Activated CD8-positive, alpha-beta memory T cell treated with anti-CD3 and anti-CD28 coated beads, Interleukin-2, amount 10 ng/mL, durations not matched to agents 7 days and 5 days (primary cell): ENCODE measurements around the gene EGLN3. TPM values are rescaled to one million over a fixed set of nuclear protein-coding genes. Genes with fewer than 3 reads are reported as not detected.

ENCODE experiments used
- ATAC-seq: fragments of 150-1000 bp; cut with Tn5 transposase; one replicate; pipeline ENCODE4 v1.10.0; 2021; ENCODE audit warnings: moderate library complexity
- CTCF ChIA-PET: fragments of 350-600 bp; sonication (Branson Sonifier 250); formaldehyde crosslinking; loops from one replicate; lab custom pipeline; 2021; ENCODE audit warnings: antibody characterized with exemption; lab: Charles Lee
- DNase-seq: peaks from one replicate; pipeline ENCODE4 v3.0.0-alpha.2; 2020
- H3K27ac Mint-ChIP-seq: one replicate; pipeline ENCODE4 v1.8.0; 2021; ENCODE audit warnings: mild to moderate bottlenecking, mixed read lengths
- H3K27me3 Mint-ChIP-seq: one replicate; pipeline ENCODE4 v1.8.0; 2021; ENCODE audit warnings: mixed read lengths
- H3K36me3 Mint-ChIP-seq: one replicate; pipeline ENCODE4 v1.8.0; 2021; ENCODE audit warnings: mild to moderate bottlenecking, mixed read lengths
- H3K4me1 Mint-ChIP-seq: one replicate; pipeline ENCODE4 v1.8.0; 2021; ENCODE audit warnings: mixed read lengths
- H3K4me3 Mint-ChIP-seq: one replicate; pipeline ENCODE4 v1.8.0; 2021; ENCODE audit warnings: mild to moderate bottlenecking, moderate library complexity, mixed read lengths
- H3K9me3 Mint-ChIP-seq: one replicate; pipeline ENCODE4 v1.8.0; 2022; ENCODE audit warnings: low read depth, mixed read lengths
- total RNA-seq, 2 experiments: library from RNA; stranded (reverse); gene quantifications; one replicate each; pipeline ENCODE4 v1.2.3, GENCODE V29; 2021

EGLN3 gene
- total RNA-seq, 2 experiments from 2014 or later: 4.3 to 5.0 TPM

DNA sequence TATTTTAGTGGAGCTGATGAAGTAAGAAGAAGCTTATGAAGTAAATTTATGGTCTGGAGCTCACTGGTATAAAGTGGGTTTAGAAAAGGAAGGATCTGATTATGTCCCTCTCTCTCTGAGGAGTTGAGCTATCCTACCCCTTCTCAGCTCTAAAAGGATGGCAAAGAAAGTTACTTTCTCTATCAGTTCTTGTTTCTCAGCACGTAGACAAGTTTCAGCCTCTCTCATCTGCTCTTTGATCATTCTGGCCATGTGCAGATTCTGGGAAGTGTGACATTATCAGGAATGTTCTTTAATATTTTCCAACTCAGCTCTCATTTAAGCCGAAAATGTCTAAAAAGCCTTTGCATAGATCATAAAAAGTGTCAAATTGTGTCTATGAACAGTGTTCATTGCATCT is 5.8 kb upstream of the EGLN3 start:
- no peak overlapping the region for H3K4me3 Mint-ChIP-seq
- DNase-seq (no peak), ATAC-seq (no peak)
- H3K27me3 Mint-ChIP-seq: peaks cover 18% of the 10 kb centered on the region
- H3K4me1 Mint-ChIP-seq: peaks cover under 1% of the 10 kb centered on the region
- H3K27ac Mint-ChIP-seq: no peak overlapping the region
- no peaks in the 10 kb centered on the region for H3K36me3 Mint-ChIP-seq
- peaks cover 3% of the 10 kb centered on the region for H3K9me3 Mint-ChIP-seq
- CTCF ChIA-PET: no interaction called here

DNA sequence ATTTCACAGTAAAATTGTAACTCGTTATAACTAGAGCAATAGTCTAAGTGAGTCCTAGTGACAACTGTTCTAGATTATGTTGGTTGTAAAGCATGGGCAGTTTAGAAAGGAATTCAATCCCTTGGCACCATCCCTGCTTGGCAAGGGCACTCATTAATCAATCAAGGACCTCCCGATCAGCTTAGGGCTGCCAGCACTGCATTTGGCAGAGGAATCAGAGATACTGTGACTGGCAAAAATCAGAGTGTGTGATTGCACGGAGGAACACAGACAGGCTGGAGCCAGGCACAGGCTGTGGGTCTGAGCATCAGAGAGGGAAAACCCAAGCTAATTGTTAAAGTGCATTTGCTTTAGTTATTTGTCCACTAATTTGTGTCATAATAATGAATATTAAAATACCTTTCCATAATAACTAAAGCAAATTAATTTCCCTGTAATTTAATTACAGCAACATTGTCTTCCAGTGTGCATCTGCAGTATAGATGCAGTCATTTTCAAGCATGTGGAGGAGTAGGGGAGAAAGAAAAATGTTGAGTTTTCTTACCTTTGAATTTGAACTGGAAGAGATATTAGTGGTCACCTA is 3.2 kb upstream of the EGLN3 start:
- Mint-ChIP-seq H3K4me1 (peaks cover 17% of the 10 kb centered on the region), H3K36me3 (no peaks in the 10 kb centered on the region), H3K4me3 (no peak overlapping the region), H3K9me3 (no peaks in the 10 kb centered on the region), H3K27me3 (peaks cover 42% of the 10 kb centered on the region), H3K27ac (no peak overlapping the region)
- DNase-seq: no peak
- no peak for ATAC-seq
- CTCF ChIA-PET: no interaction called here

DNA sequence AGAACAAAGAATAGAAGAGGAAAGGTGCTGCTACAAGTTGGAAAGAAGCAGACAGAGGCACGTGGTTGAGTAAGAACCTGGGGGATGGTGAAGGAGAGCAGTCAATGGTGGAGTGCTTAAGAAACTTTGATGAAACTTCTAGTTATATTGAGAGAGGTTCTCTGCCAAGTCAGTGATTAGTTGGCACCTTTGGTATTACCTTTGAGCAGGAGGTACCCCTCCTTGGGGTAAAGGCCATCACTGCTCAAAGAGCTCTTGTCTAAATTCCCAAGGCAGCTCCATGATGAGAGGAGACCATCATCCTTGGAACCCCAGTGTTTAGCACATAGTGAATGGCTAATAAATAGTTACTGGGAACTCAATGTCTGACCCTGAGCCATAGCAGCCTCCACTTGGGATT is 1.7 kb upstream of the EGLN3 start:
- Mint-ChIP-seq H3K9me3 (no peaks in the 10 kb centered on the region), H3K27ac (no peak overlapping the region), H3K27me3 (peaks cover 51% of the 10 kb centered on the region), H3K4me3 (no peak overlapping the region), H3K36me3 (no peaks in the 10 kb centered on the region), H3K4me1 (peaks cover 21% of the 10 kb centered on the region)
- ATAC-seq (no peak), DNase-seq (no peak)
- CTCF ChIA-PET: no interaction called here

DNA sequence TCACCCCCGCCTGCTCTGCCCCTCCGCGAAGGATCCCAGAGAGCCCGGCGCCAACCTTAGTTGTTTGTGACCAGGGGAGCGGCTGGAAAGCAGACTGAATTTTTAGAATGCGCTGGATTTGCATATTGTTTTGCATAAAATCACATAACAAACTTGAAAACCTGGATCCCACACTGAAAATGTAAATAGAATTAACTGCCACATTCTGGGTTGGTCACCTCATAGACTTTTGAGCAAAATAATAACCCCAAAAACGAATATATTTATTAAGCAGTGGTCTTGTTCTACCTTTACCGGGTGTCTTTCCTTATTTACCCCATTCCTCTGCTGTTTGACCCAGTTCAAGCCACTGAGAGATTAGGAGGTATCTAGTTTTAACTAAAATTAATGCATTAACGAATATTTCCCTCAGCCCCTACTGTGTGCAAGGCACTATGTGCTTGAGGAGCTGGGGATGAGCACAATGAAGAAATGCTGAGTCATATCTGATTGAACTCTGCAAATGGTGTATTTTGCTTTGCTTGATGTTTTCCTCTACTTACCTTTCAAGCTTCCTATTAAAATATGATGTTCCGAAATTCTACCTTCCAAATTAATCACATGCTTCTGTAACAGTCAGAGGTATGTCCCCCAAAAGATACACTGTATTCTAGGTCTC is 438 bp upstream of the EGLN3 start:
- Mint-ChIP-seq H3K27ac (no peak overlapping the region), H3K27me3 (peaks cover 46% of the 10 kb centered on the region), H3K36me3 (no peaks in the 10 kb centered on the region)

DNA sequence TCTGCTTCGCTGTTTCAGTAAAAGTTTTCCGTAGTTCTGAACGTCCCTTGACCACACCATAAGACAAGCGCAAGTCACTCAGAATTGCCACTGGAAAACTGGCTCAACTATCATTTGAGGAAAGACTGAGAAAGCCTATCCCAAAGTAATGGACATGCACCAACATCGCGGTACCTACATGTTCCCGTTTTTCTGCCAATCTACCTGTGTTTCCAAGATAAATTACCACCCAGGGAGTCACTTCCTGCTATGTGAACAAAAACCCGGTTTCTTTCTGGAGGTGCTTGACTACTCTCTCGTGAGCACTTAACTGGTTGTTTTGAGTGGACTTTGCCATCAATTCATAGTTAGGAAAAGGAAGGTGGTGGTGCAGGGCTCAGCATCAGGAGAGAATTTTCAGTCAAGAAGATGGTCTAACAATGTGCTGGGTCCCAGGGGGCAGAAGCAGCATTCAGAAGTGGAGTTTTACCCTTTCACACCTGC is 1.4 kb downstream of the EGLN3 start:
- ATAC-seq (no peak), DNase-seq (no peak)
- CTCF ChIA-PET: interaction anchor here (1.4 kb wide), 1 partner anchor 111 kb away, joined by 3 read pairs; no protein-coding TSS in a partner anchor
- Mint-ChIP-seq H3K36me3 (no peaks in the 10 kb centered on the region), H3K27ac (no peak overlapping the region), H3K9me3 (no peaks in the 10 kb centered on the region), H3K4me3 (peak overlapping the region; percentile 76), H3K4me1 (peaks cover 26% of the 10 kb centered on the region), H3K27me3 (peaks cover 46% of the 10 kb centered on the region)

More for the DNA sequence above, 438 bp upstream of the EGLN3 start:
- peaks cover 26% of the 10 kb centered on the region for H3K4me1 Mint-ChIP-seq
- ATAC-seq (no peak), DNase-seq (no peak)
- peak overlapping the region; percentile 76 for H3K4me3 Mint-ChIP-seq
- no peaks in the 10 kb centered on the region for H3K9me3 Mint-ChIP-seq
- CTCF ChIA-PET: interaction anchor here (0.9 kb wide), 2 partner anchors 108 to 147 kb away, joined by 3 read pairs; no protein-coding TSS in a partner anchor

DNA sequence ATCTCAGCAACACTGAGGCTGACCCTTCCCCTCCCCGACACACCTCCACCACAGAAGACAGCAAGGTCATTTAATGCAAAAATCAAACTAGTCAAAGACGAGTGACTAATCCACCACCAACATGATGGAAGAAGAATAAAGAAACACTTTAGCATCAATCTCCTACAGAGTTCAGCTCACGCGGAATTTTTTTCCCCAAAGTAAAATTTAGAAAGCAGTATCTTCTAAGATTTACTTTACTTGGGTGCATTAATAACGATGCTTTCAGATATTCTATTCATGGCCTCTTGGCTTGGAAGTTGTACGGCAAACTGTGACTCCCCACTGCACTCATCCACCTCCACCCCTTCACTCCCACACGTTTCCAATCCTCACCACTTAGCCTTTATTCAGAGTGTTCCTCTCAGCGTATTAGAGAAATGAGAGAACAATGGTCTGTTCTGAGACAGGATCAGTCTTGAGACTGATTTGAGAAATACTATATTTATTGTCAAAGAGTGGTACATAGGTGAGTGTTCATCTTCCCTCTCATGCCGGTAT is 1.9 kb downstream of the EGLN3 start:
- CTCF ChIA-PET: no interaction called here
- H3K27ac Mint-ChIP-seq: peak overlapping the region; percentile 1
- H3K4me3 Mint-ChIP-seq: peak overlapping the region; percentile 76
- H3K9me3 Mint-ChIP-seq: no peaks in the 10 kb centered on the region
- peaks cover 26% of the 10 kb centered on the region for H3K4me1 Mint-ChIP-seq
- ATAC-seq (no peak), DNase-seq (no peak)
- H3K36me3 Mint-ChIP-seq: no peaks in the 10 kb centered on the region
- H3K27me3 Mint-ChIP-seq: peaks cover 46% of the 10 kb centered on the region

DNA sequence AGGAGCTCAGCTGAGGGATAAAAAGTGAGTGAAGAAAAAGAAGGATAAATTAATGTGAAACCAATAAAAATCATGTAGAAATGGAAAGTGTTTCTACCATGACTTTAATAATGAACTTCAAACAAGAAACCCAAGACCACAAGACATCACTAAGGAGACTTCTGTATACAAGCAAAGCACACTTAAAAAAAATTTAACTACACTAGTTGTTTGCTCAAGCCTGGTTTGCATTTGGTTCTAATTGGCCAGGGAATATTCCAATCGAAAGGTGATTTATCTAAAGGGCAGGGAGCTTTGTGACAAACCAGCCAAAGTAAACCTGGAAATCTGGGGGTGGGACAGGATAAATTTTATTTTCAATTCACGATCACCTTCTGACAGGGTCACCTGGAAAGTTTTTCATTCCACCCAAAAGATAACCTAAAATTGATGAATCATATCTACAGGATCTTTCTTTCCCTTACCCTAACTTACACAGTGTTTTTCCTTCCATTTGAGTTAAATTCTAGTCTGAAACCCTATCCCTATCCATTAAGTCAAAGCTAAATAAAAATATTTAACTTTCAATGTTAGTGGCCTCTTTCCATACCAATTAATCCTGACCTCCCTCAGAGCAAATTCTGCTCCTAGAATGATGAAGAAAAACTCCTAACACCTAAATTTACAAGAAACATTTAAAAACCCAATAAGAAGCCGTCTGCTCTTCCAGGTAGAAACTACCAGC is 2.6 kb downstream of the EGLN3 start:
- peaks cover 46% of the 10 kb centered on the region for H3K27me3 Mint-ChIP-seq
- DNase-seq (no peak), ATAC-seq (no peak)
- peaks cover 26% of the 10 kb centered on the region for H3K4me1 Mint-ChIP-seq
- no peaks in the 10 kb centered on the region for H3K9me3 Mint-ChIP-seq
- CTCF ChIA-PET: no interaction called here
- H3K36me3 Mint-ChIP-seq: no peaks in the 10 kb centered on the region
- peak overlapping the region; percentile 1 for H3K27ac Mint-ChIP-seq
- peak overlapping the region; percentile 76 for H3K4me3 Mint-ChIP-seq

DNA sequence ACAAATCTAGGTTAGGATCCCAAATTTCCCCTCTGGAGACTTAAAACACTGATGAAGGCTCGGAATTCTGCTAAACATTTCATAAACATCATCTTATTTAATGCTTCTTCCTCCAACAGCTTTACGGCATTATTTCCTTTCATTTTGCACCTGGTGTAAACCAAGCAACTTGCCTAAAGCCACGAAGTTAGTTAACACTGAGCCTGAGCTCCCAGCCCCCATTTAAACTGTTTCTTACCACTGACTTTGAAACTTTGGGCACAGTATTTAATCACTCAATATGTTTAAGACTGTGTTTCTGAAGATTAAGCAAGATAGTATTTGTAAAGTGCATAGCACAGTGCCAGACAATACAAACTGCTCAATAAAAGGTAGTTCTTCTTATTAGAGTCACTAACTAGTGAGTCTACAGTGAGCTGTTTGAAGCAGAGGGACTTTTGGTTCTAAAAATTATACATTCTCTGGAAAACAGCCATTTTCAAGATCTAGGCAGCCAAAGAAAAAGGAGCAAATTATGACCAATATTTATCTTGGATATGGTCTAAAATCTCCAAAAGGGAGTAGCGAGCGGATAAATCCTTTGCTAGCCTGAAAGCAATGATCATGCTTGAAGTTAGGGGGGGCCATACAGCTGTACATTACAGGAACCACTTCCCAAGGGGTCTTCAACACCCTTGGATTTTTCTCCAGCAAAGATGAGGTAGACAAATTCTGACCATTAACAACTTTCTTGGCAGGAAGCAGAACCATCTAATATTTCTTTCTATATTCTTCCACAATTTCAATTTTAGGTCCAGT is 4.0 kb downstream of the EGLN3 start:
- CTCF ChIA-PET: no interaction called here
- peaks cover 26% of the 10 kb centered on the region for H3K4me1 Mint-ChIP-seq
- no peak overlapping the region for H3K27ac Mint-ChIP-seq
- DNase-seq (no peak), ATAC-seq (no peak)
- peaks cover 2% of the 10 kb centered on the region for H3K36me3 Mint-ChIP-seq
- H3K27me3 Mint-ChIP-seq: peaks cover 35% of the 10 kb centered on the region
- H3K4me3 Mint-ChIP-seq: peak overlapping the region; percentile 31
- no peaks in the 10 kb centered on the region for H3K9me3 Mint-ChIP-seq

DNA sequence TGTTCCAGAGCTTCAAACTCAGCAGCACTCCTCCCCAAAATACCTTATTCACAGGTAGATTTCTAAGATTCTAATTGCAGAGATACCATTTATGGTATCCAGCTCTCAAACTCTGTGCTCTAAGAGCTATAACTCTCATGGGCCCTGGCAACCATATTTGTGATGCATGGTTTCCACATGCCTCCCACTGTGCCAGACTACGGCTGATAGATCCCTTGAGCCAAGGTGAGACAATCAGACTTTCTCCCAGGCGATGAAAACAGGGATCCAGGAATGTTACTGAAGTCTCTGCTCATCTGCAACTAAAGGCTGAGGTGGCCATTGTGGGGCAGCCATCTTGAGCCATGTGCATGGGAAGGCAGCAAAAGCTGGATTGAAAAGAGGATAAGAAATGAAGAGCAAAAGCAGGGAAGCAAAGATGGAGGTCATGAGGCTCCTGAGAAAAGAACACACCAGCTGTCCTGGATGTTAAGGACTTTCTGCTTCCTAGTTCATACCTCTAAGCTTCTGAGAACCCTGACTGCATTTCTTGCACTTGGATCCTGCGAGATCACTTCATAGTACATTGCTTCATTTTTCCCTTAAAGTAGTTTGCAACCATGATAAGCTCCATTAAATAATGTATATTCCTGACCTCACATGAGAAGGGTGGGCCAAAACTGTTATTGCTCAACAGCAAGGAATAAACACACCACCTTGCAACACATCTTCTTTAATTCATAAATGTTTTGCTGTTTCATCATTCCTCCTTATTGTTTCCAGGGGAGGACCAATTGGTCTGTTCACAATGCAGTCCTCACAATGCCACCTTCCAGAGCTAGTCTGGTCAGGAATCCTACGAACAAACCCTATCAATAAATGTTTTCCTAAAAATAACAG is 5.4 kb downstream of the EGLN3 start:
- Mint-ChIP-seq H3K27ac (no peak overlapping the region), H3K4me3 (no peak overlapping the region)

DNA sequence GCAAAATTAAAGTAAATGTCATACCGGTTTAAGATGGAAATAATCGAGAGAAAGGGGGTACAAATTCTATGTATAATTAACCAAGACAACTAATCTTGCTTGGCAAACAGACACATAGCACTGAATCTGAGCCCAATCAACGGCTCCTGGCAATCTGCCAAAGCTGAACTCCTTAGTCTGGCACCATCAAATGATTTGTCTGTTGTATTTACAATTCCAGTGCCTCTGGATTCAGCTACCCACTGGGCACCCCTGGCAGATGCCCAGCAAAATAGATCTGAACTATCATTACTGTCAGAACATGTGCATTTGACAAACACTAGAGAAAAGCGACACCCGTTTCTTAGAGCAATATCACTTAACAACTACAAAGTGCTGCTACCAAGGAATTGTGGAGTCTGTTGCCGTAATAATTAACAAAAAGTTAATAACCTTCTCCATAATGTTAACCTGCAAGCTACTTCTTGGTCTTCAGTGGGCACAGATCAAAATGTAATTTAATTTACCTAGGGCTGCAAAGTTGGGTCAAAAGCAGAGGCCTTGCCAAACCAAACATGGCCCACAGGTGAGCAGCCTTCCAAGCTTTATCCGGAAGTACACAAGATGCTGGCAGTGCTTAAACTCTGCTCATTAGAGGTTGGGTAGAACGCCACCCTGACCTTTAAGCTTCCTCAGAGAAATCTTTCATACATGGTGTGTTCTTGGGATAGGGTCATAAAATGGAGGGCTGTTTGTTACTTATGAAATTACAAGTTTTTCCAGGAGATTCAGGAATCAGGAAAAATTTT is 7.6 kb downstream of the EGLN3 start:
- DNase-seq (no peak), ATAC-seq (no peak)
- peaks cover 2% of the 10 kb centered on the region for H3K36me3 Mint-ChIP-seq
- no peak overlapping the region for H3K27ac Mint-ChIP-seq
- no peak overlapping the region for H3K4me3 Mint-ChIP-seq
- peaks cover 5% of the 10 kb centered on the region for H3K4me1 Mint-ChIP-seq
- H3K27me3 Mint-ChIP-seq: peaks cover 2% of the 10 kb centered on the region
- H3K9me3 Mint-ChIP-seq: no peaks in the 10 kb centered on the region
- CTCF ChIA-PET: no interaction called here

More for the DNA sequence above, 5.4 kb downstream of the EGLN3 start:
- DNase-seq (no peak), ATAC-seq (no peak)
- Mint-ChIP-seq H3K27me3 (peaks cover 23% of the 10 kb centered on the region), H3K9me3 (no peaks in the 10 kb centered on the region), H3K4me1 (peaks cover 16% of the 10 kb centered on the region), H3K36me3 (peaks cover 2% of the 10 kb centered on the region)
- CTCF ChIA-PET: interaction anchor here (1.3 kb wide), 1 partner anchor 153 kb away, joined by 4 read pairs; no protein-coding TSS in a partner anchor

DNA sequence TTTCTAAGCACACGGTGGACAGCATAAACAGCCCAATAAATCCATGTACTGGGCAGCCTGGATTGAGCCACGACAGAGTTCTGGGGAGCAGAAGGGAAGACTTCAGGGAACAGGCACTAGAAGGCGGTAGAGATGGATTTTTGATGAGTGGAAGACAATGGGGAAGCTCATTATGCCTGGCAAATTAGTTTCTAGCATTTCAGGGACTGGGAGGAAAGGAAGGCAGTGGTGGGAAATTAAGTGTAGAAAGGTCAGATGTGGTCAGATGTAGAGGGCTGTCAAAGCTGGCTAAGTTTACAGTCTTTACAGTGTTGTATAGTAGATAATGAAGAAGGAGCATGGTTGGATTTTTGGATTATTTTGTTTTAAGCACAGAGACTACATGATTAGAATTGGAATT is 9.2 kb downstream of the EGLN3 start:
- H3K4me1 Mint-ChIP-seq: peaks cover 3% of the 10 kb centered on the region
- peaks cover 2% of the 10 kb centered on the region for H3K36me3 Mint-ChIP-seq
- CTCF ChIA-PET: no interaction called here
- no peak for DNase-seq
- no peaks in the 10 kb centered on the region for H3K27me3 Mint-ChIP-seq
- no peak for ATAC-seq
- no peaks in the 10 kb centered on the region for H3K9me3 Mint-ChIP-seq
- no peak overlapping the region for H3K4me3 Mint-ChIP-seq
- no peak overlapping the region for H3K27ac Mint-ChIP-seq
